Measurements from ENCODE around the gene CDH19.

Gene CDH19

GRCh38 chr18:66523219-66523991, 80.5 kb downstream of the CDH19 start:
- CTCF ChIA-PET, result no interaction called here
- POLR2A ChIA-PET, result no interaction called here
- H3K4me3 ChIP-seq (ENCODE audit: low read depth, low read length), result no peak overlapping the region

GRCh38 chr18:66513996-66514395, 89.9 kb downstream of the CDH19 start:
- no peaks in the 10 kb centered on the region for H3K36me3 ChIP-seq (ENCODE audit: control insufficient read depth in 2 of 2, insufficient read depth in 1 of 2, low read length in 2 of 2)
- ChIA-PET CTCF (no interaction called here), POLR2A (no interaction called here)
- no peaks in the 10 kb centered on the region for H3K9me3 ChIP-seq (ENCODE audit: control insufficient read depth, insufficient read depth, low read depth, low read length)
- H3K27ac ChIP-seq (ENCODE audit: extremely low read depth, low read depth, low read length), result no peak overlapping the region
- TF ChIP-seq PRDM10 (tag by site-specific recombination; IDR thresholded peaks at IDR 0.05) (no peak), ZNF692 (tag by site-specific recombination; IDR thresholded peaks at IDR 0.05) (no peak), HOXC10 (CRISPR knock-in tag; IDR thresholded peaks at IDR 0.05) (no peak), ZFHX2 (tag by site-specific recombination; conservative IDR thresholded peaks at IDR 0.05) (no peak), ZSCAN23 (tag by site-specific recombination; IDR thresholded peaks at IDR 0.05) (no peak), ZSCAN30 (tag by site-specific recombination; IDR thresholded peaks at IDR 0.05) (no peak), GFI1B (tag by site-specific recombination; IDR thresholded peaks at IDR 0.05) (no peak), ZBTB10 (tag by site-specific recombination; IDR thresholded peaks at IDR 0.05) (no peak), ZNF18 (tag by site-specific recombination; IDR thresholded peaks at IDR 0.05) (no peak), KLF1 (tag by site-specific recombination; IDR thresholded peaks at IDR 0.05) (no peak), SALL2 (tag by site-specific recombination; IDR thresholded peaks at IDR 0.05; ENCODE audit: borderline replicate concordance) (no peak)
- H3K4me1 ChIP-seq (ENCODE audit: control insufficient read depth, insufficient read depth, low read length), result no peaks in the 10 kb centered on the region
- H3K4me3 ChIP-seq (ENCODE audit: low read depth, low read length), result no peak overlapping the region

More at GRCh38 chr18:66523219-66523991, 80.5 kb downstream of the CDH19 start:
- H3K27ac ChIP-seq (ENCODE audit: extremely low read depth, low read depth, low read length), result no peak overlapping the region
- no peaks in the 10 kb centered on the region for H3K4me1 ChIP-seq (ENCODE audit: control insufficient read depth, insufficient read depth, low read length)
- no peaks in the 10 kb centered on the region for H3K9me3 ChIP-seq (ENCODE audit: control insufficient read depth, insufficient read depth, low read depth, low read length)
- TF ChIP-seq ZNF530 (tag by site-specific recombination; IDR thresholded peaks at IDR 0.05; ENCODE audit: low read depth) (no peak), ZNF16 (tag by site-specific recombination; IDR thresholded peaks at IDR 0.05; ENCODE audit: low read depth) (no peak), ZNF169 (tag by site-specific recombination; IDR thresholded peaks at IDR 0.05) (no peak), ATF2 (tag by site-specific recombination; IDR thresholded peaks at IDR 0.05; ENCODE audit: low read depth) (no peak), ZNF677 (tag by site-specific recombination; IDR thresholded peaks at IDR 0.05) (no peak), ZNF341 (tag by site-specific recombination; IDR thresholded peaks at IDR 0.05; ENCODE audit: low read depth) (no peak), ZNF623 (tag by site-specific recombination; IDR thresholded peaks at IDR 0.05) (no peak), ZBTB26 (tag by site-specific recombination; optimal IDR thresholded peaks at IDR 0.05) (no peak), ZNF366 (tag by site-specific recombination; conservative IDR thresholded peaks at IDR 0.05) (no peak), ZNF670 (tag by site-specific recombination; IDR thresholded peaks at IDR 0.05; ENCODE audit: low read depth) (no peak), HOXA7 (CRISPR knock-in tag; IDR thresholded peaks at IDR 0.05; ENCODE audit: borderline replicate concordance) (no peak)
- H3K36me3 ChIP-seq (ENCODE audit: control insufficient read depth in 2 of 2, insufficient read depth in 1 of 2, low read length in 2 of 2), result no peaks in the 10 kb centered on the region

Data from HEK293 (cell line).